Activated T-helper 2 cell treated with anti-CD3 and anti-CD28 coated beads, Interferon-gamma antibody, Interleukin-2, Interleukin-4, amounts not matched to agents 10 μg/mL and 5 μg/mL and 100 μg/mL, durations not matched to agents 14 hours and 24 hours and 36 hours (primary cell): ENCODE measurements around the gene MBOAT1. TPM values are rescaled to one million over a fixed set of nuclear protein-coding genes. Genes with fewer than 3 reads are reported as not detected.
"Not testable (repeated sequence)": the region's sequence is repeated elsewhere in the genome, so short reads cannot be mapped to it uniquely, and the experiment has no call there.

ENCODE experiments used
- DNase-seq: peaks from one replicate; pipeline ENCODE4 v3.0.0; 2021; ENCODE audit warnings: low spot score
- H3K27ac Mint-ChIP-seq: one replicate; pipeline ENCODE4 v1.8.0; 2021; ENCODE audit warnings: mixed read lengths
- H3K27me3 Mint-ChIP-seq: one replicate; pipeline ENCODE4 v1.8.0; 2021; ENCODE audit warnings: low read depth, mixed read lengths
- H3K36me3 Mint-ChIP-seq: one replicate; pipeline ENCODE4 v1.8.0; 2021; ENCODE audit warnings: low read depth, mixed read lengths
- H3K4me1 Mint-ChIP-seq: one replicate; pipeline ENCODE4 v1.8.0; 2021; ENCODE audit warnings: low read depth, mixed read lengths
- H3K4me3 Mint-ChIP-seq: one replicate; pipeline ENCODE4 v1.8.0; 2021; ENCODE audit warnings: low read depth, mild to moderate bottlenecking, moderate library complexity, mixed read lengths
- H3K9me3 Mint-ChIP-seq: one replicate; pipeline ENCODE4 v1.8.0; 2021; ENCODE audit warnings: mixed read lengths
- intact Hi-C: fragments of 100-400 bp; cut with micrococcal nuclease; formaldehyde crosslinking; loops from one replicate; pipeline ENCODE4 v1.15.1; 2023
- total RNA-seq: library from RNA; stranded (reverse); gene quantifications from 2 replicates; pipeline ENCODE4 v1.2.3, GENCODE V29; 2022

The MBOAT1 gene
- total RNA-seq, 1 donor from 2014 or later: 32.8 TPM

DNA sequence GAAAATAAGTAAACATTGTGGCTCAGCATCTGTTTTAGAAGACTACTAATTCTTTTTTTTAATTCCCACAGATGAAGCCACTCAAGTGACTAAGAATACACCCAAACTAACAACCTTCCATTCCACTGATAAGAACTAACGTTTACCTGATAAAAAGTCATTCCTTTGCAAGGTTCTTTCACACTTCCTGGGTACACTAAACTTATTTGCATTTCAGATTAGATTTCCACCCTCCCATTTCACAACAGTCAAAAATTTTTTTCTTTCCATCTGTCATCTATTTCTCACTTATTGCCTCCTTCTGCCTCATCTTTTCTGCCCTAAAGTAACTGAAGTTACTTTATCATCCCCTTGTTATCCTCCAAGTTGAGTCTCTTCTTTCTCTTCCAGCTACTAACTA lies 20.3 kb downstream of the MBOAT1 start:
- intact Hi-C loops: loop anchor here (1.0 to 10.0 kb wide), 2 partner anchors 10 to 1403 kb away; partner anchors contain the start of gene SOX4
- Mint-ChIP-seq H3K36me3 (peaks cover 67% of the 10 kb centered on the region), H3K27me3 (no peaks in the 10 kb centered on the region)

DNA sequence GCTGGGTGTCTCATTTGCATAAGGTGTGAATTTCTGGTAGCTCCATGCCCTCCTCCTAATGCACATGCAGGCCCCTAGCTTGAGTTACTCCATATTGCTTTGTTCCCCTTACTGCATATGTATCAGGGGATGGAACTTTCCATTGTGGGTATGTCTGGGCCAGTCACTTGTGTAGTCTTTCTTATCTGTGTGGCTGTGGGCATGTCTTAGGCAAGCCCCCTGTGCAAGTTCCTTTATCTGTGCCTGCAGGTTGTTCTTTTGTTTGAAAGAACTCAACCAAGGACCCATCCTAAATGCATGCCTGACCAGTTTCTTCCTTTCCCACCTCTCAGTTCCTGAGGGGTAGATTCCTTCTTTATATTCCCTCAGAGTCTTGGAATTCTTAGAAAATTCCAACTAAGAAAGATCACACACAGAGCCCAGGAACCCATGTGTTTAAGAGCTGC lies 23.6 kb downstream of the MBOAT1 start:
- peaks cover 24% of the 10 kb centered on the region for H3K9me3 Mint-ChIP-seq
- peak overlapping the region; percentile 53 for H3K27ac Mint-ChIP-seq
- H3K27me3 Mint-ChIP-seq: no peaks in the 10 kb centered on the region
- no peak overlapping the region for H3K4me3 Mint-ChIP-seq
- H3K36me3 Mint-ChIP-seq: peaks cover 83% of the 10 kb centered on the region
- no peak for DNase-seq
- intact Hi-C loops: no loop called here
- H3K4me1 Mint-ChIP-seq: peaks cover 63% of the 10 kb centered on the region

More for the DNA sequence above, 20.3 kb downstream of the MBOAT1 start:
- peaks cover 60% of the 10 kb centered on the region for H3K4me1 Mint-ChIP-seq
- peak overlapping the region; percentile 13 for H3K4me3 Mint-ChIP-seq
- H3K27ac Mint-ChIP-seq: peak overlapping the region; percentile 94
- no peak for DNase-seq
- peaks cover 24% of the 10 kb centered on the region for H3K9me3 Mint-ChIP-seq

GRCh38 chr6:20186981-20187380 lies 25.3 kb downstream of the MBOAT1 start:
- Mint-ChIP-seq H3K27ac (peak overlapping the region; percentile 56), H3K4me3 (no peak overlapping the region), H3K4me1 (peaks cover 59% of the 10 kb centered on the region), H3K36me3 (peaks cover 88% of the 10 kb centered on the region), H3K9me3 (peaks cover 36% of the 10 kb centered on the region), H3K27me3 (no peaks in the 10 kb centered on the region)
- DNase-seq: no peak
- intact Hi-C loops: loop anchor here (1.0 kb wide), 3 partner anchors 14 to 26 kb away; no protein-coding TSS in a partner anchor

- Mint-ChIP-seq H3K9me3 (peaks cover 16% of the 10 kb centered on the region), H3K27ac (no peak overlapping the region), H3K4me3 (no peak overlapping the region), H3K4me1 (peaks cover 57% of the 10 kb centered on the region), H3K27me3 (no peaks in the 10 kb centered on the region), H3K36me3 (peaks cover 92% of the 10 kb centered on the region)
- no peak for DNase-seq
- intact Hi-C loops: no loop called here
These were observed 28.6 kb downstream of the MBOAT1 start for GRCh38 chr6:20183706-20184105.

- Mint-ChIP-seq H3K27ac (no peak overlapping the region), H3K9me3 (peaks cover 12% of the 10 kb centered on the region), H3K27me3 (no peaks in the 10 kb centered on the region), H3K4me3 (no peak overlapping the region), H3K36me3 (peaks cover 86% of the 10 kb centered on the region), H3K4me1 (peaks cover 50% of the 10 kb centered on the region)
- no peak for DNase-seq
- intact Hi-C loops: no loop called here
These were observed 29.2 kb downstream of the MBOAT1 start for GRCh38 chr6:20182926-20183521.

DNA sequence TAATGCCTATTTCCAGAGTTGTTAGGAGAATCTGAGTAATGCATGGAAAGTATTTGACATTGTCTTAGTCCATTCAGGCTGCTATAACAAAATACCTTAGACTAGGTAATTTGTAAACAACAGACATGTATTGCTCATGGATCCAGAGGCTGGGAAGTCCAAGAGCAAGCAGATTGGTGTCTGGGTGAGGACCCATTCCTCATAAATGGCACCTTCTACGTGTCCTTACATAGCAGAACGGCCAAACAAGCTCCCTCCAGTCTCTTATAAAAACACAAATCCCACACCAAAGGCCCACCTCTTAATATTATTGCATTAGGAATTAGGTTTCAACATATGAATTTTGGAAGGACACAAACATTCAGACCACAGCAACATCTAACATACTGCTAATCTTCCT lies 30.2 kb downstream of the MBOAT1 start:
- Mint-ChIP-seq H3K36me3 (peaks cover 80% of the 10 kb centered on the region), H3K27ac (no peak overlapping the region), H3K9me3 (peaks cover 12% of the 10 kb centered on the region), H3K4me3 (no peak overlapping the region), H3K27me3 (no peaks in the 10 kb centered on the region), H3K4me1 (peaks cover 40% of the 10 kb centered on the region)
- DNase-seq: no peak
- intact Hi-C loops: no loop called here

DNA sequence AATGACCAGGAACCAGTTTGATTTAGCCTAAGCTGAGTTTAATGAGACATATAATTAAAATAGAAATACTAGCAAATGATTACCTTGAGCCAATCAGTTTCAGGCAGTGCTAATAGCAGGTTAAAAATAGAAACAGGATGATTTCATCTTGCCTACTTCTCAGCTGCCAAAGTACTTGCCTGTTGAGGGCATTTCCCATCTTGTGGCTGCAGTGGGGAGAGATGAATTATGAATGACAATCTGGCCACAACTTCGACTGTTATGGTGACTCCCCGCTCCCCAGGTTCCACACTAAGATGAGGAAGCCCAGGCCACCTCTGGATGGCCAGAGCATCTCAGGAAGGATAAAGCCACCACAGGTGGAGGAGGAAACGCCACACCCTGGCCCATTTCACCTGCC lies 31.3 kb downstream of the MBOAT1 start:
- Mint-ChIP-seq H3K4me1 (peaks cover 32% of the 10 kb centered on the region), H3K27me3 (no peaks in the 10 kb centered on the region), H3K4me3 (no peak overlapping the region), H3K9me3 (peaks cover 12% of the 10 kb centered on the region), H3K36me3 (peaks cover 70% of the 10 kb centered on the region), H3K27ac (peak overlapping the region; percentile 11)
- intact Hi-C loops: no loop called here
- DNase-seq: no peak

GRCh38 chr6:20179287-20180045 lies 32.8 kb downstream of the MBOAT1 start:
- H3K4me3 Mint-ChIP-seq, H3K27ac Mint-ChIP-seq, H3K27me3 Mint-ChIP-seq, intact Hi-C loops, DNase-seq: not testable (repeated sequence)
- Mint-ChIP-seq H3K4me1 (peaks cover 35% of the 10 kb centered on the region), H3K36me3 (peaks cover 58% of the 10 kb centered on the region), H3K9me3 (peaks cover 12% of the 10 kb centered on the region)

- Mint-ChIP-seq H3K4me1 (peaks cover 40% of the 10 kb centered on the region), H3K27me3 (no peaks in the 10 kb centered on the region), H3K4me3 (no peak overlapping the region), H3K27ac (no peak overlapping the region), H3K36me3 (peaks cover 47% of the 10 kb centered on the region), H3K9me3 (peaks cover 12% of the 10 kb centered on the region)
- intact Hi-C loops: no loop called here
- no peak for DNase-seq
These were observed 33.9 kb downstream of the MBOAT1 start for GRCh38 chr6:20178327-20178726.

DNA sequence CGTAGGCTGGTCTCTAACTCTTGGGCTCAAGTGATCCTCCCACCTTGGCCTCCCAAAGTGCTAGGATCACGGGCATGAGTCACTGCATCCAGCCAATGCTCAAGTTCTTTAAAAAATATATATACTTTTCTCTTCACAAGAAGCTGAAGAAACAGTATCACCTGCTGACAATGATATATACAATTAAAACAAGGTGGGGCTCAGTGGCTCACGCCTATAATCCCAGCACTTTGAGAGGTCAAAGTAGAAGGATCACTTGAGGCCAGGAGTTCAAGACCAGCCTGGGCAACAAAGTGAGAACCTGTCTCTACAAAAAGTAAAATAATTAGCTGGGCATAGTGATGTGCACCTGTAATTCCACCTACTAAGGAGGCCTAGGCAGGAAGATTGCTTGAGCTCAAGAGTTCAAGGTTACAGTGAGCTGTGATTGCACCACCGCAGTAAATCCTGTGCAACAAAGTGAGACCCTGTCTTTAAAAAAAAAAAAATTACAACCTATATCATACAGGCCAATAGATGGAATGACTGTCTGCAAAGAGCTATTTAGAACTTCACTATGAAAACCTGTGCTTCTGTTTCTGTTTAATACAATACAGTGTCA lies 36.4 kb downstream of the MBOAT1 start:
- no peak overlapping the region for H3K27ac Mint-ChIP-seq
- no peak for DNase-seq
- H3K9me3 Mint-ChIP-seq: no peaks in the 10 kb centered on the region
- peaks cover 41% of the 10 kb centered on the region for H3K4me1 Mint-ChIP-seq
- H3K36me3 Mint-ChIP-seq: peaks cover 38% of the 10 kb centered on the region
- intact Hi-C loops: no loop called here
- no peaks in the 10 kb centered on the region for H3K27me3 Mint-ChIP-seq
- no peak overlapping the region for H3K4me3 Mint-ChIP-seq

DNA sequence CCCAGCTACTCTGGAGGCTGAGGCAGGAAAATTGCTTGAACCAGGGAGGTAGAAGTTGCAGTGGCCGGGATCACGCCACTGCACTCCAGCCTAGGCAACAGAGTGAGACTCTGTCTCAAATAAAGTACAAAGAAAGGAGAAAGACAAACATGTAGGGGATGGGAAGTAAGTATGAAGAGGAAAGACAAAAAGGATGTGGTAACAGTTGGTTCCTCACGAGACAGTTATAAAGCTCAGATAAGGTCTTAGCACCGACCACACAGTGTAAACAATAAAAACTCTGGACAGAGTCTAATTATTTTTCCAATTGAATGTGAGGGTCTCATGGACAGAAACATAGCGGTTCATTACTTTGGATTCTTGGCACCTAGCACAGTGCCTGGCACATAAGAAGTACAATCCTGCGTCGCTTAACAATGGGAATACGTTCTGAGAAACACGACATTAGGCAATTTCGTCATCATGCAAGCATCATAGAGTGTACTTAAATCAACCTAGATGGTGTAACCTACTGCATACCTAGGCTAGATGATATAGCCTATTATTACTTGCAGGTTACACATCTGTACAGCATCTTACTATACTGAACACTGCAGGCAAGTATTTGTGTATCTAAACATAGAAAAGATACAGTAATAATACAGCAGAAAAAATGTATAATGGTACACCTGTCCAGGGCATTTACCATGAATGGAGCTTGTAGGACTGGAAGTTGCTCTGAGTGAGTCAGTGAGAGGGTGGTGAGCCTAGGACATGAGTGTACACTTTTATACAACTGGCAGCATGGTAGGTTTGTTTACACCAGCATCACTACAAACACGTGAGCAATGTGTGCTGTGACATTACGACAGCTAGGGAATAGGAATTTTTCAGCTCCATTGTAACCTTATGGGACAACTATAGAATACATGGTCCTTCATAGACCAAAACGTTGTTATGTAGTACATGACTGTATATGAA lies 38.2 kb downstream of the MBOAT1 start:
- no peaks in the 10 kb centered on the region for H3K9me3 Mint-ChIP-seq
- H3K4me3 Mint-ChIP-seq: peak overlapping the region; percentile 45
- peaks cover 44% of the 10 kb centered on the region for H3K4me1 Mint-ChIP-seq
- DNase-seq: no peak
- peak overlapping the region; percentile 51 for H3K27ac Mint-ChIP-seq
- intact Hi-C loops: loop anchor here (1.0 kb wide), 2 partner anchors 12 to 38 kb away; partner anchors contain the start of gene MBOAT1
- H3K27me3 Mint-ChIP-seq: no peaks in the 10 kb centered on the region
- H3K36me3 Mint-ChIP-seq: peaks cover 33% of the 10 kb centered on the region

DNA sequence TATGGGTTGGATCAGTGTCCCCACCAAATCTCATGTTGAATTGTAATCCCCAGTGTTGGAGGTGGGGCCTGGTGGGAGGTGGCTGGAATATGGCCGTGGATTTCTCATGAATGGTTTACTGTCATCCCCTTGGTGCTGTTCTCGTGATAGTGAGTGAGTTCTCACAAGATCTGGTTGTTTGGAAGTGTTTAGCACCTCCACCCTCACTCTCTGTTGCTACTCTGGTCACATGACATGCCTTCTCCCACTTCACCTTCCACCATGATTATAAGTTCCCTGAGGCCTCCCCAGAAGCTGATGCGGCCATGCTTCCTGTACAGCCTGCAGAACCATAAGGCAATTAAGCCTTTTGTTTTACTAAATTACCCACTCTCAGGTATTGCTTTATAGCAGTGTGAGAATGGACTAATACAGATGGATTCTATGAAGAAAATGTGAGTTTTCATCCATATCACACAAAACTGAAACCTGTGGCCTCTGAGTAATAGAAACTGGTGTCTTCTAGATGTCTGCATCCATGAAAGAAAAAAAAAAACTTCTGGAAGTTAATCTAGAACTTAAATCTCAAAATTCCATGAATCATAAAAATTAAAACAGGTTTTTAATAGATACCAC lies 39.3 kb downstream of the MBOAT1 start:
- Mint-ChIP-seq H3K4me1 (peaks cover 47% of the 10 kb centered on the region), H3K4me3 (no peak overlapping the region), H3K27ac (peak overlapping the region; percentile 57), H3K36me3 (peaks cover 34% of the 10 kb centered on the region), H3K9me3 (no peaks in the 10 kb centered on the region), H3K27me3 (no peaks in the 10 kb centered on the region)
- DNase-seq: no peak
- intact Hi-C loops: loop anchor here (1.0 kb wide), 2 partner anchors 13 to 39 kb away; partner anchors contain the start of gene MBOAT1
